ENCODE data around the gene LPAR2. TPM values are rescaled to one million over a fixed set of nuclear protein-coding genes. Genes with fewer than 3 reads are reported as not detected.

The LPAR2 gene
- total RNA-seq, 4 donors from 2014 or later = 6.5 to 26.0 (median 7.7) TPM

GRCh38 chr19:19663256-19664120, 35.5 kb upstream of the LPAR2 start, which contains the start of gene ATP13A1:
Gene ATP13A1 (minus strand): TSS chr19:19663676. CDS start chr19:19663666, 10 bp downstream.
- TF ChIP-seq CTCF (IDR thresholded peaks at IDR 0.05) = no peak
- peak; percentile 70 for DNase-seq (ENCODE audit: low spot score)
- peak; percentile 94 for ATAC-seq (ENCODE audit: low FRiP score)

- no peak for TF ChIP-seq CTCF (IDR thresholded peaks at IDR 0.05)
- DNase-seq (ENCODE audit: low spot score) (no peak), ATAC-seq (ENCODE audit: low FRiP score) (no peak)
Measured at GRCh38 chr19:19662871-19663255, 34.8 kb upstream of the LPAR2 start.

GRCh38 chr19:19662344-19662743, 34.3 kb upstream of the LPAR2 start:
- DNase-seq (ENCODE audit: low spot score) (no peak), ATAC-seq (ENCODE audit: low FRiP score) (no peak)
- TF ChIP-seq CTCF (IDR thresholded peaks at IDR 0.05) = no peak

GRCh38 chr19:19661675-19662251, 33.7 kb upstream of the LPAR2 start:
- TF ChIP-seq CTCF (IDR thresholded peaks at IDR 0.05) = no peak
- ATAC-seq (ENCODE audit: low FRiP score) (no peak), DNase-seq (ENCODE audit: low spot score) (no peak)

- ATAC-seq (ENCODE audit: low FRiP score) = no peak
- TF ChIP-seq CTCF (IDR thresholded peaks at IDR 0.05) = no peak
- DNase-seq (ENCODE audit: low spot score) = no peak
Measured at GRCh38 chr19:19661141-19661674, 33.2 kb upstream of the LPAR2 start.

GRCh38 chr19:19659646-19660245, 31.7 kb upstream of the LPAR2 start:
- DNase-seq (ENCODE audit: low spot score) (no peak), ATAC-seq (ENCODE audit: low FRiP score) (no peak)
- no peak for TF ChIP-seq CTCF (IDR thresholded peaks at IDR 0.05)
